Natural killer cell (primary cell): ENCODE data around the gene NKAPD1. TPM values are rescaled to one million over a fixed set of nuclear protein-coding genes. Genes with fewer than 3 reads are reported as not detected.

ENCODE experiments used
- ATAC-seq, 3 donors: fragments of 150-1000 bp in 2 of 3; fragments of 200-7000 bp in 1 of 3; cut with Tn5 transposase; 1 replicate in 1 of 3; 2 replicates in 2 of 3; pipeline ENCODE4 v1.10.0; 2021; ENCODE audit warnings: mild to moderate bottlenecking in 2 of 3, moderate library complexity in 2 of 3
- DNase-seq, 2 donors: peaks; one replicate each; pipeline versions ENCODE4 v3.0.0 to v3.0.0-alpha.2; 2013 to 2021; ENCODE audit warnings: mixed read lengths in 1 of 2
- H3K27ac ChIP-seq: one replicate; pipeline ENCODE4 v1.5.1; 2013; ENCODE audit warnings: mild to moderate bottlenecking, low read length
- H3K27me3 ChIP-seq: one replicate; pipeline ENCODE4 v1.6.1; 2013; ENCODE audit warnings: low read length; ENCODE audit not compliant: control insufficient read depth, insufficient read depth
- H3K36me3 ChIP-seq: one replicate; pipeline ENCODE4 v1.6.1; 2013; ENCODE audit warnings: low read length; ENCODE audit not compliant: control insufficient read depth, insufficient read depth
- H3K4me1 ChIP-seq: one replicate; pipeline ENCODE4 v1.6.1; 2013; ENCODE audit warnings: low read length; ENCODE audit not compliant: control insufficient read depth, insufficient read depth
- H3K4me3 ChIP-seq: one replicate; pipeline ENCODE4 v1.5.1; 2013; ENCODE audit warnings: low read length
- H3K9me3 ChIP-seq: one replicate; pipeline ENCODE4 v1.6.1; 2013; ENCODE audit warnings: low read length; ENCODE audit not compliant: control insufficient read depth, insufficient read depth
- H3K27ac Mint-ChIP-seq, 2 donors: one replicate each; pipeline ENCODE4 v1.8.0; 2022; ENCODE audit warnings: mild to moderate bottlenecking in 2 of 2, mixed read lengths in 2 of 2, moderate library complexity in 1 of 2
- H3K27me3 Mint-ChIP-seq, 2 donors: one replicate each; pipeline ENCODE4 v1.8.0; 2022; ENCODE audit warnings: low read depth in 2 of 2, mixed read lengths in 2 of 2
- H3K36me3 Mint-ChIP-seq: one replicate; pipeline ENCODE4 v1.8.0; 2022; ENCODE audit warnings: mixed read lengths
- H3K4me1 Mint-ChIP-seq, 2 donors: one replicate each; pipeline ENCODE4 v1.8.0; 2022; ENCODE audit warnings: mixed read lengths in 2 of 2
- H3K4me3 Mint-ChIP-seq: one replicate; pipeline ENCODE4 v1.8.0; 2022; ENCODE audit warnings: mild to moderate bottlenecking, moderate library complexity, mixed read lengths
- H3K9me3 Mint-ChIP-seq, 2 donors: one replicate each; pipeline ENCODE4 v1.8.0; 2022; ENCODE audit warnings: mixed read lengths in 2 of 2
- CTCF ChIP-seq: fragments of 200-600 bp; IDR thresholded peaks from one replicate; pipeline ENCODE4 v1.8.0; 2022; ENCODE audit warnings: antibody characterized with exemption
- WGBS: methylation state at CpG from one replicate; pipeline ENCODE4 v1.1.7; 2013; ENCODE audit warnings: missing lambda C conversion rate; ENCODE audit not compliant: insufficient coverage; 5-methylcytosine and 5-hydroxymethylcytosine counted together
- intact Hi-C: fragments of 100-400 bp; cut with micrococcal nuclease; formaldehyde crosslinking; loops from one replicate; pipeline ENCODE4 v1.14.2; 2022
- total RNA-seq, 4 donors: library from RNA; stranded (reverse); fragments of 120-200 nt in 1 of 4; gene quantifications; one replicate each; pipeline versions ENCODE4 v1.2.3 to v1.2.4, GENCODE V29; 2013 to 2022

NKAPD1 gene
- total RNA-seq, 3 donors from 2014 or later (not counting 1 experiment from before 2014, with no cell fraction given), result 12.6 to 14.9 (median 13.3) TPM

DNA sequence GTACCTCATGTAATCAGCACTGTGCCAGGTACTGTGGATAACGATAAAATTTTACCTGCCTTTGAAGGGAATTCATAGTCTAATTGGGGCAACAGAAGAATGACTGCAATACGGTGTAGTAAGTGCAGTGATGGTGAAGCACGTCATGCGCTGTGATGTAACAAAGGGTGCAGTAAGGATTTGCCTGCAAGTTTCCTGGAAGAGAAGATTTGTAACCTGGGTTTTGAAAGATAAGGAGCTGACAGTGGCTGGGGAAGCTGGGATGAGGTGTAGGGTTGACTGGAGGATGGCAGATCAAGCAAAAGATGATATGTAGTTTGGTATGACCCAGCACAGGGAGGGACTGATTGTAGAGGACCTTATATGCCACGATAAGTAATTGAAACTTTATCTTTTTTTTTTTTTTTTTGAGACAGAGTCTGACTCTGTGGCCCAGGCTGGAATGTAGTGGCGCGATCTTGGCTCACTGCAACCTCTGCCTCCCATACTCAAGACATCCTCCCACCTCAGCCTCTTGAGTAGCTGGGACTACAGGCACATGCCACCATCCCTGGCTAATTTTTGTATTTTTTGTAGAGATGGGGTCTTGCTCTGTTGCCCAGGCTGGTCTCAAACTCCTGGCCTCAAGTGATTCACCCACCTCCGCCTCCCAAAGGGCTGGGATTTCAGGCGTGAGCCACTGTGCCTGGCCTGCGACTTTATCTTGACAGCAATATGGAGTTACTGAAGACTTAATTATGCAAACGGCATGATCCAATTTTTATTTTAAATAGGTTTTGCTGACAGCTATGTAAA, 23.8 kb downstream of the NKAPD1 start:
- no peak for TF ChIP-seq CTCF
- H3K27ac ChIP-seq, result no peak overlapping the region
- H3K4me3 Mint-ChIP-seq, result no peak overlapping the region
- 99% methylated on average over 9 of the region's 11 CpGs for WGBS
- no peaks in the 10 kb centered on the region for H3K36me3 Mint-ChIP-seq
- no peaks in the 10 kb centered on the region for H3K27me3 ChIP-seq
- no peaks in the 10 kb centered on the region for H3K4me1 ChIP-seq
- DNase-seq (no peak), ATAC-seq (no peak)
- no peaks in the 10 kb centered on the region for H3K9me3 Mint-ChIP-seq
- H3K36me3 ChIP-seq, result peaks cover 27% of the 10 kb centered on the region
- H3K27me3 Mint-ChIP-seq, result no peaks in the 10 kb centered on the region
- intact Hi-C loops, result no loop called here
- H3K4me3 ChIP-seq, result no peak overlapping the region
- H3K9me3 ChIP-seq, result no peaks in the 10 kb centered on the region
- H3K27ac Mint-ChIP-seq, result no peak overlapping the region
- H3K4me1 Mint-ChIP-seq, result peaks cover 4 to 5% of the 10 kb centered on the region in 2 donors

DNA sequence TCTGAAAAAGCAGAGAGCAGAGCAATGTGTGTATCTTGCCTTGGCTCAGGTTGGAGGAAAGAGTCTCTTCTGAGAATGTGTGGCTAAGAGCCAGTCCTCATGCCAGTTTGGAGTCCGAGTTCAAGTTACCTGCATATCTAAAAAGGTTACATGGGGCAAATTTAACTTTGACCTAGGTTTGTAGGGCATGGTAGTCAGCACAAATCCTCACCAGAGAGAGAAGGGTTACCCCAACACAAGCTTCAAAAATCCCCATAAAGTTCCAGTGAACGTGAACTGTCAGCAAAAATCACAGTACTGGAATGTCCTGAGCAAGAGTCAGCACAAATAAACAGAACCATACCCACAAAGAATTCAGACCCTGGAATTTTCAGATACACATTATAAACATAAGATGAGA, 26.4 kb downstream of the NKAPD1 start:
- H3K27ac Mint-ChIP-seq, result no peak overlapping the region
- no peak for DNase-seq
- peaks cover 12% of the 10 kb centered on the region for H3K36me3 ChIP-seq
- ATAC-seq, result no peak
- H3K27me3 ChIP-seq, result no peaks in the 10 kb centered on the region
- no peaks in the 10 kb centered on the region for H3K4me1 ChIP-seq
- H3K36me3 Mint-ChIP-seq, result no peaks in the 10 kb centered on the region
- intact Hi-C loops, result no loop called here
- peaks cover 4 to 5% of the 10 kb centered on the region in 2 donors for H3K4me1 Mint-ChIP-seq
- WGBS, result 87% methylated on average over 2 of the region's 2 CpGs
- no peaks in the 10 kb centered on the region for H3K9me3 ChIP-seq
- no peaks in the 10 kb centered on the region for H3K27me3 Mint-ChIP-seq
- H3K4me3 Mint-ChIP-seq, result no peak overlapping the region
- H3K9me3 Mint-ChIP-seq, result no peaks in the 10 kb centered on the region
- H3K4me3 ChIP-seq, result no peak overlapping the region
- no peak overlapping the region for H3K27ac ChIP-seq
- no peak for TF ChIP-seq CTCF

DNA sequence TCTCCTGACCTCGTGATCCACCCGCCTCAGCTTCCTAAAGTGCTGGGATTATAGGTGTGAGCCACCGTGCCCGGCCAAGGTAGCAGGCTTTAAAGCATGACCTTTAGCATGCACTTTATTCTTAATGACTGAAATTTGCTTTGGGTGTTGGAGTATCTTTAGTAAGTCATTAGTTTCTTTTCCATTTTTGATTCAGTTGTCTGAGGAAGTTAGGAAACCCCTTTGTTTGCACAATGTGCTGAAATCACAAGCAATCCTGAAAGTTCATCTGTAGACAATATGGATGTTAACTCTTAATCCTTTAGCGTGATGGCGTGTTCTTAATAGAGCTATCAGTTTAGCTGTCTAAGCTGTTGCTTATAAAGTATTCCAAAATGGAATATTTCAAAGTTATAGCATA, 29.3 kb downstream of the NKAPD1 start:
- no peak for ATAC-seq
- Mint-ChIP-seq H3K9me3 (no peaks in the 10 kb centered on the region), H3K36me3 (no peaks in the 10 kb centered on the region), H3K4me1 (no peaks in the 10 kb centered on the region), H3K27me3 (no peaks in the 10 kb centered on the region), H3K4me3 (no peak overlapping the region), H3K27ac (no peak overlapping the region)
- WGBS, result 94% methylated on average over 6 of the region's 6 CpGs
- no peaks in the 10 kb centered on the region for H3K9me3 ChIP-seq
- no peak overlapping the region for H3K27ac ChIP-seq
- DNase-seq, result no peak
- TF ChIP-seq CTCF, result no peak
- no peaks in the 10 kb centered on the region for H3K27me3 ChIP-seq
- no peaks in the 10 kb centered on the region for H3K4me1 ChIP-seq
- H3K4me3 ChIP-seq, result no peak overlapping the region
- intact Hi-C loops, result no loop called here
- H3K36me3 ChIP-seq, result no peaks in the 10 kb centered on the region

- H3K9me3 Mint-ChIP-seq, result no peaks in the 10 kb centered on the region
- WGBS, result 97% methylated on average over 8 of the region's 8 CpGs
- no peaks in the 10 kb centered on the region for H3K36me3 Mint-ChIP-seq
- no peaks in the 10 kb centered on the region for H3K27me3 ChIP-seq
- H3K4me3 Mint-ChIP-seq, result no peak overlapping the region
- no peak for TF ChIP-seq CTCF
- no peaks in the 10 kb centered on the region for H3K27me3 Mint-ChIP-seq
- H3K36me3 ChIP-seq, result no peaks in the 10 kb centered on the region
- H3K9me3 ChIP-seq, result no peaks in the 10 kb centered on the region
- no peak overlapping the region for H3K27ac ChIP-seq
- H3K27ac Mint-ChIP-seq, result no peak overlapping the region
- no peaks in the 10 kb centered on the region for H3K4me1 ChIP-seq
- ATAC-seq, result no peak
- intact Hi-C loops, result no loop called here
- H3K4me1 Mint-ChIP-seq, result no peaks in the 10 kb centered on the region
- DNase-seq, result no peak
- H3K4me3 ChIP-seq, result no peak overlapping the region
Observed at GRCh38 chr11:112106070-112106469, 32.0 kb downstream of the NKAPD1 start.
